Activated CD4-positive, alpha-beta T cell treated with anti-CD3 and anti-CD28 coated beads for 36 hours (primary cell): ENCODE measurements around the gene DNAJC10. TPM values are rescaled to one million over a fixed set of nuclear protein-coding genes. Genes with fewer than 3 reads are reported as not detected.

Source experiments
- ATAC-seq: fragments of 200-7000 bp; cut with Tn5 transposase; one replicate; pipeline ENCODE4 v1.10.0; 2021; ENCODE audit warnings: mild to moderate bottlenecking, moderate library complexity
- CTCF ChIA-PET: fragments of 350-600 bp; sonication (Branson Sonifier 250); formaldehyde crosslinking; loops from one replicate; lab custom pipeline; 2021; ENCODE audit warnings: antibody characterized with exemption; lab: Charles Lee
- POLR2A ChIA-PET: fragments of 350-600 bp; sonication (Branson Sonifier 250); formaldehyde crosslinking; loops from one replicate; lab custom pipeline; 2021; ENCODE audit warnings: antibody characterized with exemption, inconsistent platforms; lab: Charles Lee
- DNase-seq: peaks from one replicate; pipeline ENCODE4 v3.0.0-alpha.2; 2020
- H3K27ac Mint-ChIP-seq: one replicate; pipeline ENCODE4 v1.8.0; 2021; ENCODE audit warnings: mixed read lengths
- H3K27me3 Mint-ChIP-seq: one replicate; pipeline ENCODE4 v1.8.0; 2021; ENCODE audit warnings: mixed read lengths
- H3K36me3 Mint-ChIP-seq: one replicate; pipeline ENCODE4 v1.8.0; 2021; ENCODE audit warnings: low read depth, mixed read lengths
- H3K4me1 Mint-ChIP-seq: one replicate; pipeline ENCODE4 v1.8.0; 2021; ENCODE audit warnings: mixed read lengths
- H3K4me3 Mint-ChIP-seq: one replicate; pipeline ENCODE4 v1.8.0; 2021; ENCODE audit warnings: mild to moderate bottlenecking, moderate library complexity, mixed read lengths
- H3K9me3 Mint-ChIP-seq: one replicate; pipeline ENCODE4 v1.8.0; 2021; ENCODE audit warnings: low read depth, mixed read lengths
- intact Hi-C, 2 experiments: fragments of 100-400 bp; cut with DNase I in 1 of 2; cut with micrococcal nuclease in 1 of 2; formaldehyde crosslinking; loops; one replicate each; pipeline versions ENCODE4 v1.14.2 to v1.15.1; 2022 to 2024; cut with DNase I, micrococcal nuclease
- total RNA-seq, 2 experiments: library from RNA; stranded (reverse); gene quantifications; one replicate each; pipeline ENCODE4 v1.2.3, GENCODE V29; 2021

The DNAJC10 gene
- total RNA-seq, 2 experiments from 2014 or later: 41.7 to 48.9 TPM

DNA sequence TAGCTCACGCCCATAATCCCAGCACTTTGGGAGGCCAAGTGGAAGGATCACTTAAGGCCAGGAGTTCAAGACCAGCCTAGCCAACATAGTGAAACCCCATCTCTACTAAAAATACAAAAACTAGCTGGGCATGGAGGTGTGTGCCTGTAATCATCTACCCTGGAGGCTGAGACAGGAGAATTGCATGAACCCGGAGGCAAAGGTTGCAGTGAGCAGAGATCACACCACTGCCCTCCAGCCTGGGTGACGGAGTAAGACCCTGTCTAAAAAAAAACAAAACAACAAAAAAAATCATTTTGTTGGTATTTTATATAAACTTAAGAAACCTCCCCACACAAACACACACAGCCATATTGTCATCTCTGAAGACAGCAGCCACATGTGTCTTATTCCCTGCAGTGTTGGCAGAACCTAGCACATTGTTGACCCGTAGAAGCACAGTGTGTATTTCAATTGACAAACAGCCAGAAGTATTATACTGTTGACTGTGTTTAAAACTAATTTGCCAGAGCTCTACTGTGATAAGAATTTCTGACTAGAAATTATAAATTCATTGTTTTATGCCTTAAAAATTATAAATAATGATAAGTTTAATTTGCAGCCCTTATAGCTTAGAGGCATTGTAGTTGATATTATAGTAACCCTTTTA, 68.1 kb downstream of the DNAJC10 start:
- Mint-ChIP-seq H3K36me3 (peaks cover 14% of the 10 kb centered on the region), H3K9me3 (peaks cover 2% of the 10 kb centered on the region), H3K4me1 (no peaks in the 10 kb centered on the region), H3K27me3 (no peaks in the 10 kb centered on the region), H3K4me3 (no peak overlapping the region), H3K27ac (no peak overlapping the region)
- DNase-seq (no peak), ATAC-seq (no peak)
- CTCF ChIA-PET: interaction anchor here (0.6 to 2.4 kb wide), 3 partner anchors 31 to 196 kb away, joined by 3 to 12 read pairs (median 3); no protein-coding TSS in a partner anchor
- intact Hi-C loops: loop anchor here (1.0 to 5.0 kb wide), 2 partner anchors 196 to 198 kb away; no protein-coding TSS in a partner anchor
- POLR2A ChIA-PET: no interaction called here

DNA sequence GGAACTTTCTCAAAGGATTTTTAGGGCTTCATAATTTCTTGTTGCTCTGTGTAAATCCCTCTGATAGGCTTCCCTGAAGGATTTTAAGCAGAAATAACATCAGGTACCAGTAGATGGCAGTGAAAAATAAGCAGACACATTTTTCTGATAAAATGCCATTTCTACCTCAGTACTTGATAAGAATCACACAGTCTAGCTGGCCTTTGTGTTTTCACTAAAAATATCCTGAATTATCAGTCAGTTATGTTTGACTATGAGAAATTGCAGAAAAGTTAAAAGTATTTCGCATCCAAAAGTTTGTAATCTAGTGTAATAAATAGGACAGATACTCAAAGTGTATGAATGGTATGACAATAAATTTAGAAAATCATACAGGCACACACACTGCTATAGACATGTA, 68.7 kb downstream of the DNAJC10 start:
- ChIA-PET POLR2A (no interaction called here), CTCF (interaction anchor here (0.6 to 2.4 kb wide), 2 partner anchors 32 to 195 kb away, joined by 3 to 12 read pairs; no protein-coding TSS in a partner anchor)
- intact Hi-C loops: loop anchor here (1.0 to 5.0 kb wide), 2 partner anchors 196 to 198 kb away; no protein-coding TSS in a partner anchor
- ATAC-seq: no peak
- Mint-ChIP-seq H3K36me3 (peaks cover 14% of the 10 kb centered on the region), H3K27me3 (no peaks in the 10 kb centered on the region), H3K27ac (no peak overlapping the region), H3K4me3 (no peak overlapping the region), H3K9me3 (peaks cover 2% of the 10 kb centered on the region), H3K4me1 (no peaks in the 10 kb centered on the region)
- no peak for DNase-seq

DNA sequence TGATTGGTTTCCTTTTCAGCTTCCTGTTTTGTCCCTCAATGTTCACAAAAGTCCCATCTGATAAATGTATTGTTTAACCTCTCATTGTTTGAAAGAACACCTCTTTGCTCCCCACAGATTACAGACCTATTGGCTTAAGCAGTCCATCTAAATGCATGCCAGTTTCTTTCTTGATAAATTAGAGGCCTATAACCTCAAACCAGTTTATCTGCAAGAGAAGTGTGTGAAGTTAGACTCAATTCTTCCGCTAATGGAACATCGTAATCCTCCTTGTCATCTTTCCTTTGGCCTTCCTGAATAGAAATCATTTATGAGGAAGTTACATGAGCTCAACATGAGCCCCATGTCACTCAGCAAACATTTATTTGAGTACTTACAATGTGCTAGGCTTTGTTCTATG, 76.4 kb downstream of the DNAJC10 start:
- ATAC-seq (no peak), DNase-seq (no peak)
- peaks cover 5% of the 10 kb centered on the region for H3K27me3 Mint-ChIP-seq
- no peaks in the 10 kb centered on the region for H3K4me1 Mint-ChIP-seq
- intact Hi-C loops: no loop called here
- H3K9me3 Mint-ChIP-seq: no peaks in the 10 kb centered on the region
- CTCF ChIA-PET: no interaction called here
- H3K27ac Mint-ChIP-seq: no peak overlapping the region
- H3K4me3 Mint-ChIP-seq: no peak overlapping the region
- H3K36me3 Mint-ChIP-seq: peaks cover 1% of the 10 kb centered on the region
- POLR2A ChIA-PET: no interaction called here

GRCh38 chr2:182798736-182799135, 82.7 kb downstream of the DNAJC10 start:
- no peak overlapping the region for H3K4me3 Mint-ChIP-seq
- intact Hi-C loops: no loop called here

DNA sequence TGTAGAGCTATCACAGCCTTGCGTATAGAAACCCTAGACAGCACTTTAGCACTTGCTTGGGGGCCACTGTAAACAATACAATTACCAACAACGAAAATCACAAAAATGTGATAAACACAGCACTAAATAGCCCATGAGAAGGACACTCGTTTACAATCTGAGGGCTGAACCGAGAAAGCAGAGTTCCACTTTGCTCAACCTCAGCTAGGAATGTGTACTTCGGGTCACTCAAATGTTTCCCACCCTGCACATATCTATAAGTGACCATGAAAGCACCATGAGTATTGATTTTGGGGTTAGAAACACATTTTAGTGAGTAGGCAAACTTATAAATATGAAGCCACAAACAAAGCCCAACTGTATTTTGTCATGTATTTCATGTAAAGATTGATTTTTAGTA, 88.1 kb downstream of the DNAJC10 start:
- H3K4me1 Mint-ChIP-seq: no peaks in the 10 kb centered on the region
- POLR2A ChIA-PET: no interaction called here
- H3K4me3 Mint-ChIP-seq: no peak overlapping the region
- H3K9me3 Mint-ChIP-seq: no peaks in the 10 kb centered on the region
- ATAC-seq (no peak), DNase-seq (no peak)
- CTCF ChIA-PET: interaction anchor here (0.9 kb wide), 1 partner anchor 13 kb away, joined by 3 read pairs; no protein-coding TSS in a partner anchor
- H3K27me3 Mint-ChIP-seq: peaks cover 17% of the 10 kb centered on the region
- intact Hi-C loops: no loop called here
- H3K27ac Mint-ChIP-seq: no peak overlapping the region
- H3K36me3 Mint-ChIP-seq: no peaks in the 10 kb centered on the region

More at GRCh38 chr2:182798736-182799135, 82.7 kb downstream of the DNAJC10 start:
- Mint-ChIP-seq H3K9me3 (no peaks in the 10 kb centered on the region), H3K36me3 (no peaks in the 10 kb centered on the region), H3K27me3 (peaks cover 17% of the 10 kb centered on the region), H3K4me1 (no peaks in the 10 kb centered on the region), H3K27ac (no peak overlapping the region)
- ATAC-seq (no peak), DNase-seq (no peak)
- POLR2A ChIA-PET: no interaction called here
- CTCF ChIA-PET: no interaction called here

DNA sequence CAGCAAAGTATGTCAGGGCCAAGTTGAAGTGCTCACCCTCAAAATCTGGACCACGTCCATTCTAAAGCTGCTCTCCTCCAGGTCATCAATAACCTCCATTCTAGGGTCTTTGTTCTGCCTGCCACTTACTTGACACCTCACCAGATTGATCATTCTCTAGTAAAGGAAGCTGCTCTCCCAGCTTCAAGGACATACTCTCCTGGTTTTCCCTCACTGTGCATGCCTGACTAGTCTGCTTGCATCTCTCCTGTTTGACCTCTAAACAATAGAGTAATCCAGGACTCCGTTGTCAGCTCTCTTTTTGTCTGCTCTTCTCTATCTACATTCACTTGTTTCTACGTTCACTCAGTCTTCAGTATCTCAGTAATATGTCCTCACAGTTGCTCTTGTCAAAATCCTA, 91.3 kb downstream of the DNAJC10 start:
- Mint-ChIP-seq H3K27ac (no peak overlapping the region), H3K9me3 (no peaks in the 10 kb centered on the region), H3K27me3 (peaks cover 12% of the 10 kb centered on the region), H3K36me3 (no peaks in the 10 kb centered on the region), H3K4me1 (no peaks in the 10 kb centered on the region), H3K4me3 (no peak overlapping the region)
- intact Hi-C loops: no loop called here
- DNase-seq (no peak), ATAC-seq (no peak)
- ChIA-PET POLR2A (no interaction called here), CTCF (interaction anchor here (1.0 to 1.5 kb wide), 2 partner anchors 12 to 173 kb away, joined by 3 to 4 read pairs; no protein-coding TSS in a partner anchor)

DNA sequence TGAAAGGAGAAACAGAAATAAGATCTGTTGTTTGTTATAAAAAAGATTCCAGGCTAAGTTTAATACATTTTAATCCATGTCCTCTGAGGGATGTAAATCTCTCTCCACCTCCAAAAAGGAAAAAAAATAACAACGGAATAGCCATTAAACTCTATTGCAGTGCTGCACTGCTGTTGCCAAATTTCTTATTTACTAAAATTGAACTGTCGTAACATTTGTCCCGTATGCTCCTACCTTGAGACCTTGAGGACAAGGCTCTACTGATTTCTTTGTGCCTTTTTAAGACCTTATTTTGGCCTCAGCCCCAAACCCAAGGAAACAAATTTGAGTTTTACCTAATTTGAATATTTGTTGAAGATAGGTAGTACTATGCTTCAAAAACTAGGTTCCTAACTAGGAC, 94.0 kb downstream of the DNAJC10 start:
- H3K27ac Mint-ChIP-seq: no peak overlapping the region
- no peak overlapping the region for H3K4me3 Mint-ChIP-seq
- no peak for ATAC-seq
- intact Hi-C loops: no loop called here
- ChIA-PET POLR2A (no interaction called here), CTCF (no interaction called here)
- no peaks in the 10 kb centered on the region for H3K36me3 Mint-ChIP-seq
- DNase-seq: no peak
- peaks cover 4% of the 10 kb centered on the region for H3K27me3 Mint-ChIP-seq
- H3K4me1 Mint-ChIP-seq: no peaks in the 10 kb centered on the region
- no peaks in the 10 kb centered on the region for H3K9me3 Mint-ChIP-seq

- no peak for DNase-seq
- no peaks in the 10 kb centered on the region for H3K4me1 Mint-ChIP-seq
- CTCF ChIA-PET: interaction anchor here (0.6 to 0.9 kb wide), 2 partner anchors 51 to 166 kb away, joined by 3 to 4 read pairs; no protein-coding TSS in a partner anchor
- intact Hi-C loops: no loop called here
- H3K9me3 Mint-ChIP-seq: no peaks in the 10 kb centered on the region
- H3K27me3 Mint-ChIP-seq: peaks cover 7% of the 10 kb centered on the region
- H3K4me3 Mint-ChIP-seq: no peak overlapping the region
- POLR2A ChIA-PET: no interaction called here
- no peaks in the 10 kb centered on the region for H3K36me3 Mint-ChIP-seq
- no peak overlapping the region for H3K27ac Mint-ChIP-seq
- no peak for ATAC-seq
These were observed 98.3 kb downstream of the DNAJC10 start for GRCh38 chr2:182814380-182814779.

- ATAC-seq (no peak), DNase-seq (no peak)
- H3K27me3 Mint-ChIP-seq: peaks cover 7% of the 10 kb centered on the region
- no peak overlapping the region for H3K4me3 Mint-ChIP-seq
- ChIA-PET POLR2A (no interaction called here), CTCF (no interaction called here)
- no peak overlapping the region for H3K27ac Mint-ChIP-seq
- no peaks in the 10 kb centered on the region for H3K9me3 Mint-ChIP-seq
- H3K36me3 Mint-ChIP-seq: no peaks in the 10 kb centered on the region
- H3K4me1 Mint-ChIP-seq: no peaks in the 10 kb centered on the region
- intact Hi-C loops: no loop called here
These were observed 98.7 kb downstream of the DNAJC10 start for GRCh38 chr2:182814804-182815203.

DNA sequence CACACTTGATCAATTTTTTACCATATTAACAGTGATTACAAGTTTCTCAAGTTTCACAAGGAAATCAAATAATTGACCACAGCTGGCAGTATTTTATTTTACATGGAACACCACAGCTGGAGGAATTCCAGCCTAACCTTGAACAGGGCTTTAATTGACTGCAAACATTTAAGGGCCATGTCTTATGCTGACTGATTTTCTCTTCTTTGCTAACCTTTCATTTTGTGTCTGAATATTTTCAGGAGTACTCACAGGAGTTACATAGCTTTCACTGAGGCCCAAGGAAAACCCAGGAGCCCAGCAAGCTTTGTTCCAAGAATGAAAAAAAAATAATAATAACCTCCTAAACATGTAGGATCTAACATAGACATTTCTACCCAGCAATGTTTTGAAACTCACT, 100.8 kb downstream of the DNAJC10 start:
- no peak overlapping the region for H3K27ac Mint-ChIP-seq
- no peaks in the 10 kb centered on the region for H3K4me1 Mint-ChIP-seq
- no peaks in the 10 kb centered on the region for H3K9me3 Mint-ChIP-seq
- intact Hi-C loops: no loop called here
- CTCF ChIA-PET: interaction anchor here (0.7 to 1.4 kb wide), 4 partner anchors 12 to 53 kb away, joined by 3 read pairs; no protein-coding TSS in a partner anchor
- POLR2A ChIA-PET: interaction anchor here (0.6 to 0.7 kb wide), 2 partner anchors 14 to 164 kb away, joined by 3 to 5 read pairs; no protein-coding TSS in a partner anchor
- ATAC-seq (no peak), DNase-seq (no peak)
- no peak overlapping the region for H3K4me3 Mint-ChIP-seq
- H3K36me3 Mint-ChIP-seq: no peaks in the 10 kb centered on the region
- peaks cover 2% of the 10 kb centered on the region for H3K27me3 Mint-ChIP-seq

DNA sequence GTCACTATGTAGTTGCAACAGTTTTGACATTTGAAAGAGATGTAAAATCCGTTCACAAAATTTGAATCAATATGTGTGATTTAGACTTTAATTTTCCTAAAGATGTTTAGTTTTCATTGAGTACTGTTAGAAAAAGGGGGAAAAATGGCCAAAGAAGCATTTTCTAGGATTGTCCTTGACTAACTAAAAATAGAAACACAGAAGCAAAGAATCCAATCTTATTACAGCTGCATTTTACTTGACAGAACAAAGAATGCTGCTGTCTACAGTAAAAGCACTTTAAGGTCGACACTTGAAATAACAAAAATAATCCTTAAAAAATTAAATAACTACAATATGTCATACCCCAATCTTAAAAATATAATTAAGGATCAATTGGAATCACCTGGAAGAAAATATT, 101.5 kb downstream of the DNAJC10 start:
- intact Hi-C loops: no loop called here
- POLR2A ChIA-PET: interaction anchor here (0.7 kb wide), 1 partner anchor 165 kb away, joined by 3 read pairs; no protein-coding TSS in a partner anchor
- no peaks in the 10 kb centered on the region for H3K9me3 Mint-ChIP-seq
- no peak overlapping the region for H3K27ac Mint-ChIP-seq
- H3K4me1 Mint-ChIP-seq: no peaks in the 10 kb centered on the region
- H3K36me3 Mint-ChIP-seq: no peaks in the 10 kb centered on the region
- peaks cover 2% of the 10 kb centered on the region for H3K27me3 Mint-ChIP-seq
- CTCF ChIA-PET: interaction anchor here (0.7 to 1.4 kb wide), 2 partner anchors 13 to 76 kb away, joined by 3 read pairs; no protein-coding TSS in a partner anchor
- no peak for ATAC-seq
- no peak overlapping the region for H3K4me3 Mint-ChIP-seq
- DNase-seq: no peak

GRCh38 chr2:182818501-182818900, 102.4 kb downstream of the DNAJC10 start:
- DNase-seq (no peak), ATAC-seq (no peak)
- Mint-ChIP-seq H3K27ac (no peak overlapping the region), H3K4me1 (no peaks in the 10 kb centered on the region), H3K27me3 (peaks cover 2% of the 10 kb centered on the region), H3K4me3 (no peak overlapping the region), H3K9me3 (no peaks in the 10 kb centered on the region), H3K36me3 (no peaks in the 10 kb centered on the region)
- ChIA-PET CTCF (no interaction called here), POLR2A (no interaction called here)
- intact Hi-C loops: no loop called here
